NCI-H446 treated with DMSO at 0.1 percent for 48 hours (cell line): Measurements from ENCODE around the gene MANSC1.
"Not testable (repeated sequence)": the region's sequence is repeated elsewhere in the genome, so short reads cannot be mapped to it uniquely, and the experiment has no call there.

Experiments
- DNase-seq: peaks from one replicate; lab custom pipeline; 2025; lab: John Stamatoyannopoulos, UW

The MANSC1 gene

GRCh38 chr12:12323591-12323990 lies 26.5 kb downstream of the MANSC1 start:
- no peak for DNase-seq

- DNase-seq = no peak
These were observed 26.9 kb downstream of the MANSC1 start for GRCh38 chr12:12323118-12323517.

- peak; percentile 77 for DNase-seq
These were observed 30.4 kb downstream of the MANSC1 start for GRCh38 chr12:12319451-12320183.

GRCh38 chr12:12315838-12316237 lies 34.2 kb downstream of the MANSC1 start:
- DNase-seq = no peak

- DNase-seq = not testable (repeated sequence)
These were observed 39.3 kb downstream of the MANSC1 start for GRCh38 chr12:12310695-12311094.

- DNase-seq = no peak
These were observed 44.3 kb downstream of the MANSC1 start for GRCh38 chr12:12305568-12306300.

GRCh38 chr12:12302976-12303375 lies 47.1 kb downstream of the MANSC1 start:
- no peak for DNase-seq

- no peak for DNase-seq
These were observed 48.9 kb downstream of the MANSC1 start for GRCh38 chr12:12301122-12301521.

- DNase-seq = no peak
These were observed 52.7 kb downstream of the MANSC1 start for GRCh38 chr12:12297201-12297830.

- DNase-seq = no peak
These were observed 55.6 kb downstream of the MANSC1 start for GRCh38 chr12:12294215-12295005.

GRCh38 chr12:12290206-12290605 lies 59.8 kb downstream of the MANSC1 start:
- DNase-seq = no peak

- DNase-seq = no peak
These were observed 63.6 kb downstream of the MANSC1 start for GRCh38 chr12:12286441-12286840.

GRCh38 chr12:12282761-12283425 lies 67.1 kb downstream of the MANSC1 start:
- DNase-seq = no peak

GRCh38 chr12:12282202-12282601 lies 67.8 kb downstream of the MANSC1 start:
- no peak for DNase-seq

GRCh38 chr12:12281134-12281533 lies 68.9 kb downstream of the MANSC1 start:
- no peak for DNase-seq

GRCh38 chr12:12278899-12279298 lies 71.1 kb downstream of the MANSC1 start:
- no peak for DNase-seq
